SU-DHL-6 (cell line): ENCODE results near the gene MYBPHL.

Source experiments
- EZH2phosphoT487 ChIP-seq: fragments of 200-600 bp; sonication (generic), shearing (Covaris generic); conservative IDR thresholded peaks from 2 replicates; pipeline ENCODE4 v1.6.1; 2018; ENCODE audit warnings: mild to moderate bottlenecking, antibody characterized with exemption, low read length, moderate library complexity, mixed read lengths
- TF ChIP-seq, protein P1 (sequence below): fragments of 200-600 bp; sonication (generic); IDR thresholded peaks from one replicate; pipeline ENCODE4 v1.5.1; 2017; ENCODE audit warnings: antibody characterized with exemption, mild to moderate bottlenecking, low read length, moderate library complexity; ENCODE audit not compliant: insufficient read depth, poor library complexity, severe bottlenecking

DNA sequence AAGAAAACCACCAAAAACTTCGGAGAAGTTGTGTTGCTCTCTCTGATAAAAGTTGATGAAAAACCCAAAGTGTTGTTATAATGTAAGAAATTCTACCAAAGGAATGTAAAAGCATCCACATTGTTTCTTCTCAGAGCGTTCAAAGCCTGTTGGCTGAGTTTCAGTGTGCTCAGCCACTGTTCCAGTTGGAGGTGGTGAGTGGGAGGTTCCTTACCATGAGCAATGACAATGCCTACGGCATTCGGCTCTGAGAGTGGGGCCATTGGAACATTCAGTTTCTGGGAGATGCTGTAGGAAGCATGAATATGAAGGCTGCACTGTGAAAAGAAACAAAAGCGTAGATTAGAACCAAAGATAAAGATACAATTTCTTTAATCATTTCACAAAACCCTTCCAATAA, 20.5 kb upstream of the MYBPHL start:
- TF ChIP-seq, protein P1, sequence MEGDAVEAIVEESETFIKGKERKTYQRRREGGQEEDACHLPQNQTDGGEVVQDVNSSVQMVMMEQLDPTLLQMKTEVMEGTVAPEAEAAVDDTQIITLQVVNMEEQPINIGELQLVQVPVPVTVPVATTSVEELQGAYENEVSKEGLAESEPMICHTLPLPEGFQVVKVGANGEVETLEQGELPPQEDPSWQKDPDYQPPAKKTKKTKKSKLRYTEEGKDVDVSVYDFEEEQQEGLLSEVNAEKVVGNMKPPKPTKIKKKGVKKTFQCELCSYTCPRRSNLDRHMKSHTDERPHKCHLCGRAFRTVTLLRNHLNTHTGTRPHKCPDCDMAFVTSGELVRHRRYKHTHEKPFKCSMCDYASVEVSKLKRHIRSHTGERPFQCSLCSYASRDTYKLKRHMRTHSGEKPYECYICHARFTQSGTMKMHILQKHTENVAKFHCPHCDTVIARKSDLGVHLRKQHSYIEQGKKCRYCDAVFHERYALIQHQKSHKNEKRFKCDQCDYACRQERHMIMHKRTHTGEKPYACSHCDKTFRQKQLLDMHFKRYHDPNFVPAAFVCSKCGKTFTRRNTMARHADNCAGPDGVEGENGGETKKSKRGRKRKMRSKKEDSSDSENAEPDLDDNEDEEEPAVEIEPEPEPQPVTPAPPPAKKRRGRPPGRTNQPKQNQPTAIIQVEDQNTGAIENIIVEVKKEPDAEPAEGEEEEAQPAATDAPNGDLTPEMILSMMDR: no peak
- no peak for TF ChIP-seq EZH2phosphoT487
